OCI-LY1 (cell line): ENCODE results near the gene NEURL3.

Source experiments
- CTCF ChIP-seq: fragments of 200-600 bp; sonication (generic), shearing (Covaris generic); IDR thresholded peaks from 2 replicates; pipeline ENCODE4 v1.5.1; 2017; ENCODE audit warnings: mild to moderate bottlenecking, antibody characterized with exemption, low read length, moderate library complexity, mixed read lengths
- EZH2 ChIP-seq: fragments of 200-600 bp; sonication (generic), shearing (Covaris generic); IDR thresholded peaks from 2 replicates; pipeline ENCODE4 v1.8.0; 2017; ENCODE audit warnings: borderline replicate concordance, mixed run types, mild to moderate bottlenecking, antibody characterized with exemption, low read length, moderate library complexity, mixed read lengths

DNA sequence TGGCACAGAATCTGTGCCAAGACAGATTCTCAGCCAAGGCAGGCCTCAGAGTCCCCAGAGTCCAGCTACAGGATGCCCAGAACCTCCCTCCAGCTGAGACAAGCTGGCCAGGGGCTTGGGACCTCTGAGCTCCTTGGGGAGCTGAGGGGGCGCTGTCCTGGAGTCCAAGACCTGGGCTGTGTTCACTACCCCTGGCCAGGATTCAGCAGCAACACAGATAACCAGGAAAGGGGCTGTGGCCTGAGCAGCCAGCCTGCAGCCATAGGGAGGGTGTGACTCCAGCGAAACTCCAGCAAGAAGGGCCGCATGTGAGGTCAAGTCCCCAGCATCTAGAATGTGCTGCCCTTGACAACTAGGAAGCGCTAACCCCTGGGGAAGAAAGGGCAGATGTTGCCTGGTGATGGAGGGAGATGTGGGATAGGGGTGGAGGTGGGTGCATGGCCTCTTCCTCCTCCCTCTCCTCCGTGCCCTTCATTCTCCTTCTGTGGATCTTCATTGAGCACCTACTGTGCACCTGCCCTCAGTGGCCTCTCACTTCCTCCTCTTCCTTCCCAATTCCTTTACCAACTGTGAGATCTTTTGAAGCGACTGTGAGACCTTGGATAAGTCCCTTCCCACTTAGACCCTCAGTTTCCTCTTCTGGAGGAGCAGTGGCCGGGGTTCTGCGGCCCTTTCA, 23.7 kb upstream of the NEURL3 start:
- no peak for TF ChIP-seq CTCF
- no peak for TF ChIP-seq EZH2
